ENCODE results near the gene GPR39. TPM values are rescaled to one million over a fixed set of nuclear protein-coding genes. Genes with fewer than 3 reads are reported as not detected.

The GPR39 gene
- total RNA-seq, 4 donors from 2014 or later = 0.13 to 1.3 TPM; not detected in 2

GRCh38 chr2:132597166-132597565 lies 180.6 kb downstream of the GPR39 start:
- H3K36me3 ChIP-seq = no peaks in the 10 kb centered on the region
- peaks cover 0 to 15% (median 0%) of the 10 kb centered on the region in 4 donors for H3K9me3 ChIP-seq
- peak; percentile 88 for DNase-seq (ENCODE audit: extremely low spot score)
- no peaks in the 10 kb centered on the region for H3K4me1 ChIP-seq
- intact Hi-C loops (cut with DNase I) = no loop called here
- no peak overlapping the region for H3K4me3 ChIP-seq
- no peak overlapping the region for H3K27ac ChIP-seq (replicated peaks in 1 of 4)
- TF ChIP-seq CTCF (IDR thresholded peaks at IDR 0.05) (no peak), POLR2A (IDR thresholded peaks at IDR 0.05; ENCODE audit: low read depth) (no peak), EP300 (IDR thresholded peaks at IDR 0.05) (no peak), POLR2AphosphoS5 (IDR thresholded peaks at IDR 0.05) (no peak)
- H3K27me3 ChIP-seq = peaks cover 0 to 12% (median 0%) of the 10 kb centered on the region in 4 donors

- H3K27ac ChIP-seq (replicated peaks in 1 of 4) = no peak overlapping the region
- intact Hi-C loops (cut with DNase I) = no loop called here
- no peaks in the 10 kb centered on the region for H3K4me1 ChIP-seq
- H3K27me3 ChIP-seq = peaks cover 0 to 12% (median 0%) of the 10 kb centered on the region in 4 donors
- no CpG with 5 or more reads among the region's 1 CpG for WGBS
- peaks cover 0 to 15% (median 0%) of the 10 kb centered on the region in 4 donors for H3K9me3 ChIP-seq
- DNase-seq (ENCODE audit: extremely low spot score) = peak; percentile 83
- H3K4me3 ChIP-seq = no peak overlapping the region
- no peaks in the 10 kb centered on the region for H3K36me3 ChIP-seq
- no peak for TF ChIP-seq EP300 (IDR thresholded peaks at IDR 0.05)
- TF ChIP-seq POLR2A (IDR thresholded peaks at IDR 0.05; ENCODE audit: low read depth) = no peak
- no peak for TF ChIP-seq CTCF (IDR thresholded peaks at IDR 0.05)
- no peak for TF ChIP-seq POLR2AphosphoS5 (IDR thresholded peaks at IDR 0.05)
Measured at GRCh38 chr2:132597831-132598230, 181.2 kb downstream of the GPR39 start.

DNA sequence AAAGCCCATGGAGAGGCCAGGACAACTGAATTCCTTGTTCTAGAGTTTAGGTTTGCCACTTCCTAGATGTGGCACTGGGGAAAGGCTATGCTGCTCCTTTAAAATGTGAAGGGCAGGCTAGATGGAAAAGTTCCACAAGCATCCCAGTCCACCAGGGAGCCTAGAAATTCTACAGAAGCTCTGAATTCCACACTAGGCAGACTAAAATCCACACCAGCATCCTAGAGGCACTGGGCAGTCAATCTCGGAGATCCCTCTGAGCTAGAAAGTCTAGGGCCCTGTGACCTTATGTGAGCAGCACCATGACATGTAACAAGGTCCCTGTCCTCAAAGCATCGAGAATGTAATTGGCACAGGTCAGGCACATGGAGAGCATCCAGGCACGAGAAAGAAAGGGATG lies 181.9 kb downstream of the GPR39 start:
- Histone ChIP-seq H3K4me3 (no peak overlapping the region), H3K9me3 (peaks cover 0 to 15% (median 0%) of the 10 kb centered on the region in 4 donors), H3K4me1 (no peaks in the 10 kb centered on the region), H3K36me3 (no peaks in the 10 kb centered on the region), H3K27me3 (peaks cover 0 to 12% (median 0%) of the 10 kb centered on the region in 4 donors), H3K27ac (replicated peaks in 1 of 4) (no peak overlapping the region)
- WGBS = 88% methylated on average over 3 of the region's 3 CpGs
- peak; percentile 78 for DNase-seq (ENCODE audit: extremely low spot score)
- intact Hi-C loops (cut with DNase I) = no loop called here
- TF ChIP-seq POLR2AphosphoS5 (IDR thresholded peaks at IDR 0.05) = no peak
- TF ChIP-seq POLR2A (IDR thresholded peaks at IDR 0.05; ENCODE audit: low read depth) = no peak
- no peak for TF ChIP-seq CTCF (IDR thresholded peaks at IDR 0.05)
- TF ChIP-seq EP300 (IDR thresholded peaks at IDR 0.05) = no peak

DNA sequence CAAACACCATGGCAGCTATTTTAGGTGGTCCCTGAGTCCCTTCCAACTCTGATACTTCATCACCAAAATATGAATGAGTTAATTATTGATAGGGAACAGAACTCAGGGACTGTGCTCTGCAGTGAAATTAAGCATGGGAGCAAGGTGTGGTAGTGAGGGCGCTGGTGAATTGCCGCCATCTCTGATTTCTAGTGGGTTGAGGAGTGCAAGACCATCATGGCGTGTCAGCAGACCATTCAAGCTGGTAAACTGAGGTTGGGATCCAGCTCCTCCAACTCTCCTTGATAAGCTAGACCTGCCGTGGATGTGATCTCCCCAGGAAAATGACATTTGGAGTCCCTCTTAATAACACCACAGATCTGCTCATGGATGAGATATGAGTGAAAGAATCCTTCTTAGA lies 183.0 kb downstream of the GPR39 start:
- 97% methylated on average over 4 of the region's 4 CpGs for WGBS
- Histone ChIP-seq H3K36me3 (no peaks in the 10 kb centered on the region), H3K4me3 (no peak overlapping the region), H3K9me3 (peaks cover 0 to 15% (median 0%) of the 10 kb centered on the region in 4 donors), H3K27ac (replicated peaks in 1 of 4) (no peak overlapping the region), H3K27me3 (peaks cover 0 to 12% (median 0%) of the 10 kb centered on the region in 4 donors), H3K4me1 (no peaks in the 10 kb centered on the region)
- intact Hi-C loops (cut with DNase I) = no loop called here
- TF ChIP-seq EP300 (IDR thresholded peaks at IDR 0.05) (no peak), CTCF (IDR thresholded peaks at IDR 0.05) (no peak), POLR2AphosphoS5 (IDR thresholded peaks at IDR 0.05) (no peak), POLR2A (IDR thresholded peaks at IDR 0.05; ENCODE audit: low read depth) (no peak)
- peak; percentile 70 for DNase-seq (ENCODE audit: extremely low spot score)

GRCh38 chr2:132604561-132604960 lies 188.0 kb downstream of the GPR39 start:
- intact Hi-C loops (cut with DNase I) = no loop called here
- WGBS = 79% methylated on average over 1 of the region's 1 CpG
- Histone ChIP-seq H3K9me3 (no peaks in the 10 kb centered on the region), H3K36me3 (no peaks in the 10 kb centered on the region), H3K4me3 (no peak overlapping the region), H3K27ac (replicated peaks in 1 of 4) (no peak overlapping the region), H3K27me3 (peaks cover 0 to under 1% (median 0%) of the 10 kb centered on the region in 4 donors), H3K4me1 (no peaks in the 10 kb centered on the region)
- no peak for TF ChIP-seq POLR2AphosphoS5 (IDR thresholded peaks at IDR 0.05)
- TF ChIP-seq EP300 (IDR thresholded peaks at IDR 0.05) = no peak
- no peak for TF ChIP-seq POLR2A (IDR thresholded peaks at IDR 0.05; ENCODE audit: low read depth)
- TF ChIP-seq CTCF (IDR thresholded peaks at IDR 0.05) = no peak
- DNase-seq (ENCODE audit: extremely low spot score) = no peak

All from esophagus muscularis mucosa (tissue), 4 donors.